ENCODE measurements around the gene ALDOB. TPM values are rescaled to one million over a fixed set of nuclear protein-coding genes. Genes with fewer than 3 reads are reported as not detected.

Gene ALDOB
- total and polyA plus RNA-seq, 2 donors (not counting 3 experiments of a cell fraction or from before 2014, with no cell fraction given): not detected

GRCh38 chr9:101442318-101442717 lies 6.7 kb upstream of the ALDOB start:
- H3K4me1 ChIP-seq (ENCODE audit: control insufficient read depth, extremely low read depth, insufficient read depth, low read length): no peaks in the 10 kb centered on the region
- TF ChIP-seq FOS (IDR thresholded peaks at IDR 0.05; ENCODE audit: borderline replicate concordance, insufficient read depth, low read length) (no peak), MYC (IDR thresholded peaks at IDR 0.05; ENCODE audit: low read depth, low read length) (no peak), POLR2AphosphoS5 (IDR thresholded peaks at IDR 0.05; ENCODE audit: insufficient read depth, low read depth, low read length) (no peak), POLR2A (IDR thresholded peaks at IDR 0.05; ENCODE audit: low read depth, low read length) (no peak), CTCF (IDR thresholded peaks at IDR 0.05; ENCODE audit: extremely low read depth in 1 of 2, insufficient read depth in 1 of 2, low read depth in 1 of 2, low read length in 2 of 2) (no peak), JUN (IDR thresholded peaks at IDR 0.05; ENCODE audit: borderline replicate concordance, insufficient read depth, insufficient read length, low read depth) (no peak)
- no peaks in the 10 kb centered on the region for H3K9me3 ChIP-seq (replicated peaks; ENCODE audit: control insufficient read depth, insufficient read depth, low read length)
- FAIRE-seq (no peak), DNase-seq (ENCODE audit: low read depth, low spot score) (no peak)
- no peak overlapping the region for H3K4me3 ChIP-seq (replicated peaks in 1 of 3; ENCODE audit: insufficient read depth in 1 of 3, low read depth in 1 of 3, low read length in 3 of 3)
- intact Hi-C loops (cut with micrococcal nuclease): no loop called here
- ChIA-PET CTCF (no interaction called here), POLR2A (no interaction called here)
- H2AFZ ChIP-seq (ENCODE audit: low read depth, low read length): no peak overlapping the region
- no peaks in the 10 kb centered on the region for H3K36me3 ChIP-seq (ENCODE audit: control insufficient read depth in 2 of 2, extremely low read depth in 1 of 2, insufficient read depth in 2 of 2, low read length in 2 of 2)
- no peaks in the 10 kb centered on the region for H4K20me1 ChIP-seq (replicated peaks; ENCODE audit: control insufficient read depth, extremely low read depth, insufficient read depth, low read length)
- dilution Hi-C loops (cut with MboI; ENCODE audit: extremely low pct_ligation_motif_present, low sequenced_read_pairs): no loop called here
- no peaks in the 10 kb centered on the region for H3K79me2 ChIP-seq (ENCODE audit: control insufficient read depth, insufficient read depth, low read length)
- no peak overlapping the region for H3K4me2 ChIP-seq (ENCODE audit: insufficient read depth, low read length)
- no peak overlapping the region for H3K9ac ChIP-seq (replicated peaks; ENCODE audit: extremely low read depth, insufficient read depth, low read length)
- peaks cover 3 to 4% of the 10 kb centered on the region in 2 experiments for H3K27me3 ChIP-seq (ENCODE audit: control insufficient read depth in 2 of 2, insufficient read depth in 2 of 2, low read length in 2 of 2)
- no peak overlapping the region for H3K27ac ChIP-seq (ENCODE audit: insufficient read depth, low read depth, low read length)
- BruUV-seq (replicated peaks): no TSS peak
- no peaks in the 10 kb centered on the region for H3K9me1 ChIP-seq (replicated peaks; ENCODE audit: control insufficient read depth, extremely low read depth, insufficient read depth, low read length)

DNA sequence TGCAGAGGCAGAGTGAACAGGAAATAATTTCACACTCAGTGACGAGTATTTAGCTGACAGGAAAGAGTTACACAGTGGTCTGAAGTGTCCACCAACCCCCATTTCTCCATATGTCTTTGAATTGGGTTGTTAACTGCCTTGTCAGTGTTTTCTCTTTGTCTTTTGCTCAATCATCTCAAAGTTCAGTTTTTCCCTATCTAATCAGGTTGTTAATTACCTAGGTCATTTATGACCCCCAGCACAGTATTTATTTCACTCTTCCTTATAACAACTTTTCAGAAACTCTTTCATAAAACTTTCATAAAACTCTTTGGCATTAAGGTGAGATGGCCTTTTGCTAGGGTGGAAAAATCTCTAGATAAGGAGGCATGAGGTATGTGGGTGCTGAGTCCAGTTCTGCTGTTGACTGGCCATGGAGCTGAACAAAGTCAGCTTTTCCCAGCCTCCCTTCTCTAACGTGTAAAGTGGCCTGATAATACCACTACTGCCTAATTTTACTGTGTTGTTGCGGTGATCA lies 5.2 kb upstream of the ALDOB start:
- Histone ChIP-seq H3K36me3 (ENCODE audit: control insufficient read depth in 2 of 2, extremely low read depth in 1 of 2, insufficient read depth in 2 of 2, low read length in 2 of 2) (no peaks in the 10 kb centered on the region), H3K4me1 (ENCODE audit: control insufficient read depth, extremely low read depth, insufficient read depth, low read length) (no peaks in the 10 kb centered on the region), H3K4me3 (replicated peaks in 1 of 3; ENCODE audit: insufficient read depth in 1 of 3, low read depth in 1 of 3, low read length in 3 of 3) (no peak overlapping the region), H3K9me1 (replicated peaks; ENCODE audit: control insufficient read depth, extremely low read depth, insufficient read depth, low read length) (no peaks in the 10 kb centered on the region), H2AFZ (ENCODE audit: low read depth, low read length) (no peak overlapping the region), H3K27me3 (ENCODE audit: control insufficient read depth in 2 of 2, insufficient read depth in 2 of 2, low read length in 2 of 2) (peaks cover 2 to 5% of the 10 kb centered on the region in 2 experiments), H3K9me3 (replicated peaks; ENCODE audit: control insufficient read depth, insufficient read depth, low read length) (no peaks in the 10 kb centered on the region), H3K9ac (replicated peaks; ENCODE audit: extremely low read depth, insufficient read depth, low read length) (no peak overlapping the region), H4K20me1 (replicated peaks; ENCODE audit: control insufficient read depth, extremely low read depth, insufficient read depth, low read length) (no peaks in the 10 kb centered on the region), H3K27ac (ENCODE audit: insufficient read depth, low read depth, low read length) (no peak overlapping the region), H3K4me2 (ENCODE audit: insufficient read depth, low read length) (no peak overlapping the region), H3K79me2 (ENCODE audit: control insufficient read depth, insufficient read depth, low read length) (no peaks in the 10 kb centered on the region)
- intact Hi-C loops (cut with micrococcal nuclease) (no loop called here), dilution Hi-C loops (cut with MboI; ENCODE audit: extremely low pct_ligation_motif_present, low sequenced_read_pairs) (no loop called here)
- TF ChIP-seq EZH2 (IDR thresholded peaks at IDR 0.05; ENCODE audit: borderline replicate concordance, low read depth, low read length, severe bottlenecking) (no peak), JUN (IDR thresholded peaks at IDR 0.05; ENCODE audit: borderline replicate concordance, insufficient read depth, insufficient read length, low read depth) (no peak), MAX (IDR thresholded peaks at IDR 0.05; ENCODE audit: insufficient read depth, insufficient read length) (no peak), GATA2 (IDR thresholded peaks at IDR 0.05; ENCODE audit: insufficient read depth, insufficient read length, low read depth, low read length) (no peak), POLR2AphosphoS5 (IDR thresholded peaks at IDR 0.05; ENCODE audit: insufficient read depth, low read depth, low read length) (no peak), CTCF (IDR thresholded peaks at IDR 0.05; ENCODE audit: extremely low read depth in 1 of 2, insufficient read depth in 1 of 2, low read depth in 1 of 2, low read length in 2 of 2) (no peak)
- FAIRE-seq (no peak), DNase-seq (ENCODE audit: low read depth, low spot score) (no peak)
- BruUV-seq (replicated peaks): no TSS peak
- ChIA-PET POLR2A (no interaction called here), CTCF (interaction anchor here (1.1 kb wide), 1 partner anchor 18 kb away, joined by 3 read pairs; no protein-coding TSS in a partner anchor)
